ENCODE results near the gene SLC7A6.

GRCh38 chr16:68219725-68220351 is 44.5 kb upstream of the SLC7A6 start:
- TF ChIP-seq CTCF (IDR thresholded peaks at IDR 0.05; ENCODE audit: borderline replicate concordance, extremely low read depth, low read length, poor library complexity, severe bottlenecking) (no peak), EZH2 (IDR thresholded peaks at IDR 0.05; ENCODE audit: borderline replicate concordance, low read depth, low read length, severe bottlenecking) (no peak)

All from DND-41 (cell line).